ENCODE results near the gene DUSP22.

Gene DUSP22

GRCh38 chr6:361411-362132 is 69.3 kb downstream of the DUSP22 start:
- Mint-ChIP-seq H3K4me1 (peaks cover 20% of the 10 kb centered on the region), H3K4me3 (no peak overlapping the region), H3K9me3 (no peaks in the 10 kb centered on the region), H3K36me3 (ENCODE audit: insufficient read depth) (peaks cover 2% of the 10 kb centered on the region), H3K27me3 (no peaks in the 10 kb centered on the region), H3K27ac (ENCODE audit: low read depth) (no peak overlapping the region)
- no peak for ATAC-seq (replicated peaks; ENCODE audit: extremely low read depth, poor library complexity, severe bottlenecking)
- no peak for DNase-seq (ENCODE audit: low spot score in 2 of 2)

- Mint-ChIP-seq H3K9me3 (no peaks in the 10 kb centered on the region), H3K27ac (ENCODE audit: low read depth) (no peak overlapping the region), H3K4me1 (peaks cover 20% of the 10 kb centered on the region), H3K27me3 (no peaks in the 10 kb centered on the region), H3K4me3 (no peak overlapping the region), H3K36me3 (ENCODE audit: insufficient read depth) (peaks cover 2% of the 10 kb centered on the region)
- DNase-seq (ENCODE audit: low spot score in 2 of 2), result no peak
- no peak for ATAC-seq (replicated peaks; ENCODE audit: extremely low read depth, poor library complexity, severe bottlenecking)
Observed at GRCh38 chr6:362231-362923, 70.1 kb downstream of the DUSP22 start.

- Mint-ChIP-seq H3K4me1 (peaks cover 16% of the 10 kb centered on the region), H3K27me3 (no peaks in the 10 kb centered on the region), H3K9me3 (no peaks in the 10 kb centered on the region), H3K36me3 (ENCODE audit: insufficient read depth) (peaks cover 2% of the 10 kb centered on the region), H3K4me3 (no peak overlapping the region), H3K27ac (ENCODE audit: low read depth) (no peak overlapping the region)
- DNase-seq (ENCODE audit: low spot score in 2 of 2), result no peak
- ATAC-seq (replicated peaks; ENCODE audit: extremely low read depth, poor library complexity, severe bottlenecking), result no peak
Observed at GRCh38 chr6:362924-363249, 70.6 kb downstream of the DUSP22 start.

GRCh38 chr6:363291-363690 is 71.0 kb downstream of the DUSP22 start:
- Mint-ChIP-seq H3K27ac (ENCODE audit: low read depth) (no peak overlapping the region), H3K9me3 (no peaks in the 10 kb centered on the region), H3K4me3 (no peak overlapping the region), H3K36me3 (ENCODE audit: insufficient read depth) (peaks cover 2% of the 10 kb centered on the region), H3K4me1 (peaks cover 12% of the 10 kb centered on the region), H3K27me3 (no peaks in the 10 kb centered on the region)
- DNase-seq (ENCODE audit: low spot score in 2 of 2) (no peak), ATAC-seq (replicated peaks; ENCODE audit: extremely low read depth, poor library complexity, severe bottlenecking) (no peak)

GRCh38 chr6:363909-364308 is 71.6 kb downstream of the DUSP22 start:
- H3K9me3 Mint-ChIP-seq, result no peaks in the 10 kb centered on the region
- DNase-seq (ENCODE audit: low spot score in 2 of 2) (no peak), ATAC-seq (replicated peaks; ENCODE audit: extremely low read depth, poor library complexity, severe bottlenecking) (no peak)
- H3K4me3 Mint-ChIP-seq, result no peak overlapping the region
- peaks cover 2% of the 10 kb centered on the region for H3K36me3 Mint-ChIP-seq (ENCODE audit: insufficient read depth)
- no peaks in the 10 kb centered on the region for H3K27me3 Mint-ChIP-seq
- H3K27ac Mint-ChIP-seq (ENCODE audit: low read depth), result peak overlapping the region; percentile 44
- H3K4me1 Mint-ChIP-seq, result peaks cover 6% of the 10 kb centered on the region

GRCh38 chr6:364609-365540 is 72.6 kb downstream of the DUSP22 start:
- Mint-ChIP-seq H3K36me3 (ENCODE audit: insufficient read depth) (peaks cover 2% of the 10 kb centered on the region), H3K27me3 (peaks cover 8% of the 10 kb centered on the region), H3K27ac (ENCODE audit: low read depth) (peak overlapping the region; percentile 44), H3K4me3 (no peak overlapping the region), H3K4me1 (no peaks in the 10 kb centered on the region), H3K9me3 (no peaks in the 10 kb centered on the region)
- DNase-seq (ENCODE audit: low spot score in 2 of 2), result no peak
- ATAC-seq (replicated peaks; ENCODE audit: extremely low read depth, poor library complexity, severe bottlenecking), result no peak

- ATAC-seq (replicated peaks; ENCODE audit: extremely low read depth, poor library complexity, severe bottlenecking), result no peak
- DNase-seq (ENCODE audit: low spot score in 2 of 2), result no peak
- Mint-ChIP-seq H3K4me1 (no peaks in the 10 kb centered on the region), H3K4me3 (no peak overlapping the region), H3K27ac (ENCODE audit: low read depth) (no peak overlapping the region), H3K9me3 (peaks cover 3% of the 10 kb centered on the region), H3K27me3 (peaks cover 17% of the 10 kb centered on the region), H3K36me3 (ENCODE audit: insufficient read depth) (peaks cover 2% of the 10 kb centered on the region)
Observed at GRCh38 chr6:365835-366234, 73.5 kb downstream of the DUSP22 start.

GRCh38 chr6:366389-367297 is 74.4 kb downstream of the DUSP22 start:
- Mint-ChIP-seq H3K27me3 (peaks cover 20% of the 10 kb centered on the region), H3K4me3 (no peak overlapping the region), H3K4me1 (no peaks in the 10 kb centered on the region), H3K9me3 (peaks cover 5% of the 10 kb centered on the region), H3K36me3 (ENCODE audit: insufficient read depth) (peaks cover 2% of the 10 kb centered on the region), H3K27ac (ENCODE audit: low read depth) (no peak overlapping the region)
- no peak for DNase-seq (ENCODE audit: low spot score in 2 of 2)
- ATAC-seq (replicated peaks; ENCODE audit: extremely low read depth, poor library complexity, severe bottlenecking), result no peak

- H3K27ac Mint-ChIP-seq (ENCODE audit: low read depth), result no peak overlapping the region
- H3K27me3 Mint-ChIP-seq, result peaks cover 20% of the 10 kb centered on the region
- ATAC-seq (replicated peaks; ENCODE audit: extremely low read depth, poor library complexity, severe bottlenecking) (no peak), DNase-seq (ENCODE audit: low spot score in 2 of 2) (no peak)
- no peak overlapping the region for H3K4me3 Mint-ChIP-seq
- H3K36me3 Mint-ChIP-seq (ENCODE audit: insufficient read depth), result peaks cover 2% of the 10 kb centered on the region
- H3K9me3 Mint-ChIP-seq, result peaks cover 5% of the 10 kb centered on the region
- H3K4me1 Mint-ChIP-seq, result peaks cover 1% of the 10 kb centered on the region
Observed at GRCh38 chr6:367298-367794, 75.1 kb downstream of the DUSP22 start.

- H3K4me1 Mint-ChIP-seq, result peaks cover 8% of the 10 kb centered on the region
- H3K9me3 Mint-ChIP-seq, result peaks cover 5% of the 10 kb centered on the region
- no peak overlapping the region for H3K27ac Mint-ChIP-seq (ENCODE audit: low read depth)
- DNase-seq (ENCODE audit: low spot score in 2 of 2) (no peak), ATAC-seq (replicated peaks; ENCODE audit: extremely low read depth, poor library complexity, severe bottlenecking) (no peak)
- H3K4me3 Mint-ChIP-seq, result no peak overlapping the region
- peaks cover 20% of the 10 kb centered on the region for H3K27me3 Mint-ChIP-seq
- H3K36me3 Mint-ChIP-seq (ENCODE audit: insufficient read depth), result peaks cover 2% of the 10 kb centered on the region
Observed at GRCh38 chr6:367891-368630, 75.8 kb downstream of the DUSP22 start.

GRCh38 chr6:369559-370431 is 77.5 kb downstream of the DUSP22 start:
- no peak overlapping the region for H3K4me3 Mint-ChIP-seq
- DNase-seq (ENCODE audit: low spot score in 2 of 2) (no peak), ATAC-seq (replicated peaks; ENCODE audit: extremely low read depth, poor library complexity, severe bottlenecking) (no peak)
- H3K27me3 Mint-ChIP-seq, result peaks cover 29% of the 10 kb centered on the region
- peaks cover 5% of the 10 kb centered on the region for H3K9me3 Mint-ChIP-seq
- peaks cover 9% of the 10 kb centered on the region for H3K4me1 Mint-ChIP-seq
- H3K27ac Mint-ChIP-seq (ENCODE audit: low read depth), result no peak overlapping the region
- peaks cover 4% of the 10 kb centered on the region for H3K36me3 Mint-ChIP-seq (ENCODE audit: insufficient read depth)

Data from central memory CD8-positive, alpha-beta T cell (primary cell).